RWPE1 (cell line): ENCODE data around the gene CD300A.

Experiments used
- CTCF ChIA-PET: fragments of 350-600 bp; sonication (Branson Sonifier 250); formaldehyde crosslinking; extraction: SDS; loops from one replicate; lab custom pipeline; 2021; lab: Yijun Ruan, JAX
- POLR2A ChIA-PET: fragments of 400-600 bp; formaldehyde crosslinking; extraction: SDS; loops from one replicate; lab custom pipeline; 2020; ENCODE audit warnings: antibody characterized with exemption; ENCODE audit not compliant: low non-redundant PET; lab: Yijun Ruan, JAX
- DNase-seq: peaks from one replicate; pipeline ENCODE4 v3.0.0; 2012; ENCODE audit warnings: low spot score
- H3K27ac ChIP-seq: fragments of 450-650 bp; 2 replicates; pipeline ENCODE4 v1.5.1; 2017
- TF ChIP-seq, protein P1 (sequence below): fragments of 450-650 bp; conservative IDR thresholded peaks from 2 replicates; pipeline ENCODE4 v1.5.1; 2017; ENCODE audit warnings: low read depth, mild to moderate bottlenecking

Gene CD300A

DNA sequence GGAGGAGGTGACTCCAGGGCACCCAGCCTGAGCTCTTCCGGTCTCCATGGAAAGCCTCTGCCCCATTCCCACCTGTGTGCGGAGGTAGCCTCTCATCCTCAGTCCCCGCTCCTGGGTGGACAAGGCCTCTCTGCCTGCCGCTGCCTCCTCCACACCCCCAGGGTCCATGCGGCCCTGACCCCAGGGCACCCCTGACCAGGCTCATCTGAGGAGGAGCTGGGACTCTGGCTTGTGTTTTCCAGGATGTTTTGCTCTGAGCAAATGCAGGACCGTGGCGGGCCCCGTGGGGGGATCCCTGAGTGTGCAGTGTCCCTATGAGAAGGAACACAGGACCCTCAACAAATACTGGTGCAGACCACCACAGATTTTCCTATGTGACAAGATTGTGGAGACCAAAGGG, 6.9 kb downstream of the CD300A start:
- H3K27ac ChIP-seq: no peak overlapping the region
- DNase-seq: no peak
- ChIA-PET CTCF (no interaction called here), POLR2A (no interaction called here)
- TF ChIP-seq, protein P1, sequence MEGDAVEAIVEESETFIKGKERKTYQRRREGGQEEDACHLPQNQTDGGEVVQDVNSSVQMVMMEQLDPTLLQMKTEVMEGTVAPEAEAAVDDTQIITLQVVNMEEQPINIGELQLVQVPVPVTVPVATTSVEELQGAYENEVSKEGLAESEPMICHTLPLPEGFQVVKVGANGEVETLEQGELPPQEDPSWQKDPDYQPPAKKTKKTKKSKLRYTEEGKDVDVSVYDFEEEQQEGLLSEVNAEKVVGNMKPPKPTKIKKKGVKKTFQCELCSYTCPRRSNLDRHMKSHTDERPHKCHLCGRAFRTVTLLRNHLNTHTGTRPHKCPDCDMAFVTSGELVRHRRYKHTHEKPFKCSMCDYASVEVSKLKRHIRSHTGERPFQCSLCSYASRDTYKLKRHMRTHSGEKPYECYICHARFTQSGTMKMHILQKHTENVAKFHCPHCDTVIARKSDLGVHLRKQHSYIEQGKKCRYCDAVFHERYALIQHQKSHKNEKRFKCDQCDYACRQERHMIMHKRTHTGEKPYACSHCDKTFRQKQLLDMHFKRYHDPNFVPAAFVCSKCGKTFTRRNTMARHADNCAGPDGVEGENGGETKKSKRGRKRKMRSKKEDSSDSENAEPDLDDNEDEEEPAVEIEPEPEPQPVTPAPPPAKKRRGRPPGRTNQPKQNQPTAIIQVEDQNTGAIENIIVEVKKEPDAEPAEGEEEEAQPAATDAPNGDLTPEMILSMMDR: no peak

DNA sequence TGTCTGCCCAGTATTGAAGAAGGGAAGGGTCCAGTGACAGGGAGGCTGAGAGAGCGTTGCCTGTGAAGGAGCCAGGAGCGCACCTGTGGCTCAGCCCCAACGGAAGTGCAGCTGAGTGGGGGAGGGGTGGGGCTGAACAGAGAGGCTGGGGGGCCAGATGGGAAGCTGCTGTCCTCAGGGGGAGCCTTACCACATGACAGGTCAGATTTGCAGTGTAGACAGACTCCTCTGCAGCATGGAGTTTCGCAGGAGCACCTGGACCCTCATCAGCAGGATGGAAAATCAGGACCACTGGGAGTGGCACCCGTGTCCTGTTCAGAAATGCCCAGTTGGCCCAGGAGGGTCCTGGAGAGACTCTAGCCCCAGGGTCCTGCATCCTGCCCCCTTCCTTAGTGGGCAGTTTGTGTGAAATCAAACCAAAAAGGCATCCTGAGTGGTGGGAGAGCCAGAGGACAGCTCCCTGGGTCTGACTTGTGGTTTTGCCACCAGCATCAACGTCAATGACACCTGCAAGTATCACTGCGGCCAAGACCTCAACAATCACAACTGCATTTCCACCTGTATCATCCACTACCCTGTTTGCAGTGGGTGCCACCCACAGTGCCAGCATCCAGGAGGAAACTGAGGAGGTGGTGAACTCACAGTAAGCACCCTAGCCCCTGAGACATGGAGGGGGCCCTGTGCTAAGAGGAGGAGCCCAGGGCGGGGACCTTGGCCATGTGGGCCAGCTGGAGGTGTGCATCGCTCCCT, 7.8 kb downstream of the CD300A start:
- ChIA-PET POLR2A (no interaction called here), CTCF (no interaction called here)
- DNase-seq: no peak
- TF ChIP-seq, protein P1: no peak
- H3K27ac ChIP-seq: no peak overlapping the region

DNA sequence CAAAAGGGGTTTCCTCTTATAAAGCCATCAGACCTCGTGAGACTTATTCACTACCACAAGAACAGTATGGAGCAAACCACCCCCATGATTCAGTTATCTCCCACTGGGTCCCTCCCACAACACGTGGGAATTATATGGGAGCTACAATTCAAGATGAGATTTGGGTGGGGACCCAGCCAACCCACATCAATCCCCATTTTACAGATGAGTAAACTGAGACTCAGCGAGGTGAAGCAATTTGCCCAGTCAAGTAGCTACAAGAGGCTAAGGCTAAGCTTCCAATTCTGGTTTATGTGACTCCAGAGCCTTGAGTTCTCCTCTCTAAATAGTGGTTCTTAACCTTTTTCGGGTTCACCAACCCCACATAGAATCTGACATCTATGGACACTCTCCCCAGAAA, 8.8 kb downstream of the CD300A start:
- H3K27ac ChIP-seq: no peak overlapping the region
- POLR2A ChIA-PET: no interaction called here
- DNase-seq: no peak
- TF ChIP-seq, protein P1: no peak
- CTCF ChIA-PET: no interaction called here

GRCh38 chr17:74477411-74477810, 11.0 kb downstream of the CD300A start:
- ChIA-PET CTCF (interaction anchor here (0.9 kb wide), 1 partner anchor 110 kb away, joined by 3 read pairs; no protein-coding TSS in a partner anchor), POLR2A (no interaction called here)
- TF ChIP-seq, protein P1: no peak
- no peak overlapping the region for H3K27ac ChIP-seq
- no peak for DNase-seq

DNA sequence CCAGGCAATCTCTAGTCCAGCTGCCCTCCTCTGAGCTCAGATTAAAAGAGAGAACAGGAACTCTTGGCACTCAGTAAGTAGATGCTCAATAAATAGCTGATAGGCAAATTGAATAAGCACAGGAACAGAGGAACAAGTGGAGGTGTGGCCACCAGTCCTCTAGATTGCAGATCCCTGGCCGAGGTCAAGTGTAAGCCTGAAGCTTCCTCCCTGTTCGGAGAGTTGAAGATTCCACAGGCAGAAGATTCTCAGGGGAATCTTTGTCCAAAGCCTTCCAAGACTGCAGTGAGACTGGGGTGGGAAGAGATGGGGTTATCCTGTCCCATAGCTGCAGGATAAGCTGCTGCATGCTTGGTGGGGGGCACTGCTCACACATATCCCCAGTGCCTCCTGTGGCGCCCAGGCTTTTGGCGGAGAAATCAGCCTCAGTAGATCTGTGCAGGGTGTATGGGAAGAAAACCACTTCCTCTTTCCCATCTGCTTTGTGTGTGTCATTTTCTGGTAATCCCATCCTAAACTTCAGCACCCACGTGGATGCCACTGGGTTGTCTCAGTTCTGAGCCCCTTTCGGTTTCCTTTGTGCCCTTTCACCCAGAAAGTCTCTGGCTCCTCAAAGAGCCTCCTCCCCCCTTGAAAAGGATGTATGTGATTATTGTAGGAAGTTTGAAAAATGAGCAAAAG, 12.1 kb downstream of the CD300A start:
- CTCF ChIA-PET: interaction anchor here (0.9 kb wide), 1 partner anchor 111 kb away, joined by 3 read pairs; no protein-coding TSS in a partner anchor
- TF ChIP-seq, protein P1: no peak
- POLR2A ChIA-PET: no interaction called here
- no peak for DNase-seq
- H3K27ac ChIP-seq: no peak overlapping the region

- no peak for DNase-seq
- CTCF ChIA-PET: no interaction called here
- TF ChIP-seq, protein P1: no peak
- no peak overlapping the region for H3K27ac ChIP-seq
- POLR2A ChIA-PET: no interaction called here
Measured at GRCh38 chr17:74480290-74480689, 13.9 kb downstream of the CD300A start.
